Measurements from ENCODE around the gene SLCO6A1. TPM values are rescaled to one million over a fixed set of nuclear protein-coding genes. Genes with fewer than 3 reads are reported as not detected.

SLCO6A1 gene
- total and polyA plus RNA-seq, 2 experiments from 2014 or later = 0.77 to 1.2 TPM

- H3K27me3 ChIP-seq = no peaks in the 10 kb centered on the region
- H3K9me3 ChIP-seq (ENCODE audit: low read depth) = no peaks in the 10 kb centered on the region
- DNase-seq (ENCODE audit: low spot score) = no peak
- no peak overlapping the region for H3K4me3 ChIP-seq
- no peaks in the 10 kb centered on the region for H4K20me1 ChIP-seq (ENCODE audit: insufficient read depth, poor library complexity, severe bottlenecking)
- no peak overlapping the region for H2AFZ ChIP-seq
- TF ChIP-seq EZH2 (IDR thresholded peaks at IDR 0.05; ENCODE audit: borderline replicate concordance) (no peak), CTCF (IDR thresholded peaks at IDR 0.05; ENCODE audit: poor library complexity) (no peak), EZH2phosphoT487 (IDR thresholded peaks at IDR 0.05; ENCODE audit: low read depth, severe bottlenecking, unreplicated experiment) (no peak)
- no peak overlapping the region for H3K4me2 ChIP-seq
- H3K79me2 ChIP-seq = no peaks in the 10 kb centered on the region
- no peaks in the 10 kb centered on the region for H3K9me2 ChIP-seq (replicated peaks; ENCODE audit: insufficient read depth)
- no peak overlapping the region for H3K27ac ChIP-seq
- no peaks in the 10 kb centered on the region for H3K4me1 ChIP-seq (ENCODE audit: insufficient read depth)
- H3K36me3 ChIP-seq (replicated peaks; ENCODE audit: insufficient read depth, low read depth) = no peaks in the 10 kb centered on the region
- WGBS (ENCODE audit: low lambda C conversion rate, missing lambda C conversion rate) = 92% methylated on average over 5 of the region's 5 CpGs
Measured at GRCh38 chr5:102450313-102450990, 48.3 kb downstream of the SLCO6A1 start.

- Histone ChIP-seq H4K20me1 (ENCODE audit: insufficient read depth, poor library complexity, severe bottlenecking) (no peaks in the 10 kb centered on the region), H3K27ac (no peak overlapping the region), H3K4me1 (ENCODE audit: insufficient read depth) (no peaks in the 10 kb centered on the region), H3K4me2 (no peak overlapping the region), H3K4me3 (no peak overlapping the region), H2AFZ (no peak overlapping the region), H3K36me3 (replicated peaks; ENCODE audit: insufficient read depth, low read depth) (no peaks in the 10 kb centered on the region), H3K9me2 (replicated peaks; ENCODE audit: insufficient read depth) (no peaks in the 10 kb centered on the region), H3K9me3 (ENCODE audit: low read depth) (no peaks in the 10 kb centered on the region), H3K79me2 (no peaks in the 10 kb centered on the region), H3K27me3 (no peaks in the 10 kb centered on the region)
- TF ChIP-seq EZH2 (IDR thresholded peaks at IDR 0.05; ENCODE audit: borderline replicate concordance) (no peak), EZH2phosphoT487 (IDR thresholded peaks at IDR 0.05; ENCODE audit: low read depth, severe bottlenecking, unreplicated experiment) (no peak), CTCF (IDR thresholded peaks at IDR 0.05; ENCODE audit: poor library complexity) (no peak)
- DNase-seq (ENCODE audit: low spot score) = no peak
- WGBS (ENCODE audit: low lambda C conversion rate, missing lambda C conversion rate) = 47% methylated on average over 2 of the region's 2 CpGs
Measured at GRCh38 chr5:102433473-102433872, 65.3 kb downstream of the SLCO6A1 start.

- DNase-seq (ENCODE audit: low spot score) = peak; percentile 8
- 74% methylated on average over 3 of the region's 3 CpGs for WGBS (ENCODE audit: low lambda C conversion rate, missing lambda C conversion rate)
- TF ChIP-seq EZH2phosphoT487 (IDR thresholded peaks at IDR 0.05; ENCODE audit: low read depth, severe bottlenecking, unreplicated experiment) (no peak), CTCF (IDR thresholded peaks at IDR 0.05; ENCODE audit: poor library complexity) (no peak), EZH2 (IDR thresholded peaks at IDR 0.05; ENCODE audit: borderline replicate concordance) (no peak)
- Histone ChIP-seq H3K27me3 (no peaks in the 10 kb centered on the region), H3K27ac (no peak overlapping the region), H3K79me2 (no peaks in the 10 kb centered on the region), H3K9me2 (replicated peaks; ENCODE audit: insufficient read depth) (no peaks in the 10 kb centered on the region), H2AFZ (no peak overlapping the region), H3K4me3 (no peak overlapping the region), H3K4me2 (no peak overlapping the region), H3K9me3 (ENCODE audit: low read depth) (no peaks in the 10 kb centered on the region), H3K36me3 (replicated peaks; ENCODE audit: insufficient read depth, low read depth) (no peaks in the 10 kb centered on the region), H4K20me1 (ENCODE audit: insufficient read depth, poor library complexity, severe bottlenecking) (no peaks in the 10 kb centered on the region), H3K4me1 (ENCODE audit: insufficient read depth) (no peaks in the 10 kb centered on the region)
Measured at GRCh38 chr5:102421647-102422046, 77.2 kb downstream of the SLCO6A1 start.
